ENCODE results near the gene CHP1. TPM values are rescaled to one million over a fixed set of nuclear protein-coding genes. Genes with fewer than 3 reads are reported as not detected.
"Not testable (repeated sequence)": the region's sequence is repeated elsewhere in the genome, so short reads cannot be mapped to it uniquely, and the experiment has no call there.

CHP1 gene
- 10 to 100 TPM; 29.8 to 40.1 TPM for total RNA-seq

DNA sequence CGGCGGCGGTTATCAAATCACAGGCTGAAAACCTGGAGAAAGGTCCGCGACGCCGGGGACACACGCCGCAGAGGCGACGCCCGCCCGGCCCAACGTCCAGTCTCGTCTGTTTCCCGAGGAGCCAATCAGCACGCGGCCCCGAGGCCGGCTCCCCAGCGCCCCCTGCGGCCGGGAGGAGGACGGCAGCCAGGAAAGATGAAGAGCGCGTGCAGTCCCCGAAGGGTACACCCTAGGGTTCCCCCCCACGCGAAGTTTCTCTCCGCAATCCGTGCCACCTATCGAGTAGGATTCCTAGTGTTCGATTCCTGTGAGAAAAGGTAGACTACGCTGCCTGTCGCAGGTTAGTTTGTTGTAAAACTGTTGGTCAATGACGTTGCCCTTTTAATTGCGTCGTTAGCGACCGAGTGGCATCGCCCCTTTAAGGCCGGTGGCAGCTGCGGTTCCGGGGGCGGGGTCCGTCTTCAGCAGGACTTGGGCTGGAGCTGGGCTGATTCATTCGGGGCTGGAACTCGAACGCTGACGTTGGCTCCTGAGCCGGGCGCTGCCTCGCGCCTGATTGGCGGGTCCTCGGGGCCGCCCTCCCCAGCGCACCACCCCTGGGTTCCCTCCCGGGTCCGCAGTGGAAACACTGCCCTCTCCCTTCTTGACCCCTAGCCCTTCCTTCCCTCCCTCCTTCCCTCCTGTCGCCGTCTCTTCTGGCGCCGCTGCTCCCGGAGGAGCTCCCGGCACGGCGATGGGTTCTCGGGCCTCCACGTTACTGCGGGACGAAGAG lies at the start of gene CHP1, which contains the start of gene EXD1:
Gene CHP1, plus strand, starts transcription at position 619 of the 772 bp plus-strand sequence. Its CDS starts 115 bp downstream, at position 734.
Gene EXD1, minus strand, starts transcription at position 108 of the 772 bp plus-strand sequence. CDS start 4,182 bp downstream, outside the sequence.
- no peaks in the 10 kb centered on the region for H3K36me3 Mint-ChIP-seq (ENCODE audit: low read depth)
- H3K4me1 Mint-ChIP-seq: no peaks in the 10 kb centered on the region
- no peaks in the 10 kb centered on the region for H3K9me3 Mint-ChIP-seq
- H3K27me3 Mint-ChIP-seq: no peaks in the 10 kb centered on the region
- H3K4me3 Mint-ChIP-seq: peak within 1 kb of the TSS; percentile 88
- ATAC-seq (replicated peaks): peak; percentile 99
- peak within 1 kb of the TSS; percentile 87 for H3K27ac Mint-ChIP-seq

DNA sequence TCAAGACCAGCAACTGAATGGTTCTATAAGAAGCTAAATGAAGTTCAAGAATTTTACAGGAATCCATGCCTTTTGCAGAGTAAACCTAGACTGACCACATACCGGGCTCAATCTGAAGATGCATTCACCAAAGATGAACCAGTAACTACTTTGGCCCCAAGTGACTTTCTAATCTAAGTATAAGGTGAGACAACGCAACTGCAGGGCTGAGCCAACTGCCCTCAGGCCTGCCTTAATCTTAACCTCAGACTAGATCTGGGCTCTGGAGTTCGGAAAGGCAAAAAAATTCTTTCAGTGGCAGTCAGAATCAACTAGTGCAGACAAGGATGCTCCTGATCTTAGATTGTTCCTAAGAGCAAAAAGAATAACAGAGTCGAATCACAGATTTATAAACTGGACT lies 48.8 kb upstream of the CHP1 start:
- no peaks in the 10 kb centered on the region for H3K4me1 Mint-ChIP-seq
- H3K27me3 Mint-ChIP-seq: no peaks in the 10 kb centered on the region
- H3K4me3 Mint-ChIP-seq: no peak overlapping the region

DNA sequence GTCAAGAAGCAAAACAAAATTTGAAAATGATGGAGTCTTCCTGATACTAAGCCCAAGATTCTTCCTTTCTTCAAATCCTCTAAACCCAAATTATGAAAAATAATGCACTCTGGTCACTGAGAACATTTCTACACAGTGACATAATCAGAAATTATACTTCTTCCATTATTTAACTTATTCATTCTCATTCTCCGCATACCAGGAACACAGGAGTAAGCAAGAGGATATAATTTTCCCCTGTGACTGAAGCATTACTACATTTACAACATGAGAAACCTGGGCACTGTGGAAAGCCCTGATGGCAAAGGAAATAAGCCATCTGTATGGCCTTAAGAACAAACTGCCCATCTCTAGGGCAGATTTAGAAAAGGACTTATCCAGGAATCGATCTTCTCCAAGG lies 47.5 kb upstream of the CHP1 start:
- no peaks in the 10 kb centered on the region for H3K36me3 Mint-ChIP-seq (ENCODE audit: low read depth)
- no peaks in the 10 kb centered on the region for H3K4me1 Mint-ChIP-seq
- no peak overlapping the region for H3K27ac Mint-ChIP-seq
- H3K27me3 Mint-ChIP-seq: no peaks in the 10 kb centered on the region
- H3K4me3 Mint-ChIP-seq: no peak overlapping the region
- no peaks in the 10 kb centered on the region for H3K9me3 Mint-ChIP-seq
- ATAC-seq (replicated peaks): no peak

More for the DNA sequence above, 48.8 kb upstream of the CHP1 start:
- Mint-ChIP-seq H3K27ac (no peak overlapping the region), H3K9me3 (no peaks in the 10 kb centered on the region), H3K36me3 (ENCODE audit: low read depth) (no peaks in the 10 kb centered on the region)
- ATAC-seq (replicated peaks): no peak

DNA sequence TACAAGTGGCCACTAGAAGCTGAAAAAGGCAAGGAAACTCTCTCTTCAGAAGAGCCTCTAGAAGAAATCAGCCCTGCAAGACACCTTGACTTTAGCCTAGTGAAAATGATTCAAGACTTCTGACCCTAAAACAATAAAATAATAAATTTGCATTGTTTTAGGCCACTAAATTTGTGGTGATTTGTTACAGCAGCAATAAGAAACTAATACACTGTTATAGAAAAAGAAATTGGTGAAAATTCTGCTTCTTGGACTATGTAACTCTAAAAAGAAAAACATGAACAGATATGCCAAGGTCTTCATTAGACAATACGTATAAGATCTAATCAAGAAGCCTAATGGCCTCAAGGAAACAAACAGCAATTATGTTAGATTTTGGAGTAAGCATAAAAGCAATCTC lies 36.6 kb upstream of the CHP1 start:
- H3K4me3 Mint-ChIP-seq: no peak overlapping the region
- no peak for ATAC-seq (replicated peaks)
- no peak overlapping the region for H3K27ac Mint-ChIP-seq
- H3K27me3 Mint-ChIP-seq: no peaks in the 10 kb centered on the region
- no peaks in the 10 kb centered on the region for H3K9me3 Mint-ChIP-seq
- H3K4me1 Mint-ChIP-seq: no peaks in the 10 kb centered on the region
- no peaks in the 10 kb centered on the region for H3K36me3 Mint-ChIP-seq (ENCODE audit: low read depth)

DNA sequence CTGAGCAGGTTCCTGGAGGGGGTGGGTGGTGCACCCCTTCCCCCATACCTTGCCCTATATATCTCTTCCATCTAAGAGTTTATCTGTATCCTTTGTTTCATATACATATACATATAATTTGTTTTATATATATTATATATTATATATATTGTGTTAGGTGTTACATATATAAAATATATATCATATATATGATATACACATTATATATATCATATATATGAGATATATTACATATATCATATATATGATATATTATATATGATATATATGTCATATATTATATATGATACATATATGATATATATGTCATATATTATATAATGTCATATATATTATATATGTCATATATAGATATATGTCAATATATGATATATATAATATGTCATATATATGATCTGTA lies 31.6 kb upstream of the CHP1 start:
- no peaks in the 10 kb centered on the region for H3K4me1 Mint-ChIP-seq
- H3K9me3 Mint-ChIP-seq: no peaks in the 10 kb centered on the region
- H3K4me3 Mint-ChIP-seq: no peak overlapping the region
- H3K27me3 Mint-ChIP-seq: no peaks in the 10 kb centered on the region
- no peak for ATAC-seq (replicated peaks)
- H3K27ac Mint-ChIP-seq: no peak overlapping the region
- H3K36me3 Mint-ChIP-seq (ENCODE audit: low read depth): no peaks in the 10 kb centered on the region

DNA sequence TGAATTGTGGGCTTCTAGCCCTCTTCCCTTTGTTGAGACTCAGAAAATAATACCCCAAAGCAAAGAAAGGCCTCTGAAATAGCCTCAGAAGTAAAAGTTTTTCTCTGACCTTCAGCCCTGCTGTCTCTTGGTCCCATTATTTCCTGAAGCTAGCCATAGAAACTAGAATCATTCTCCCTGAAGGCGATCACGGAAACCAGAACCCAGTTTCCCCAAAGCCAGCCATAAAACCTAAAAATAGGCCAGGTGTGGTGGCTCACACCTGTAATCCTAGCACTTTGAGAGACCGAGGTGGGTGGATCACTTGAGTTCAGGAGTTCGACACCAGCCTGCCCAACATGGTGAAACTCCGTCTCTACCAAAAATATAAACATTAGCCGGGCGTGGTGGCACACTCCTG lies 27.7 kb upstream of the CHP1 start:
- Mint-ChIP-seq H3K4me1 (no peaks in the 10 kb centered on the region), H3K27ac (no peak overlapping the region), H3K36me3 (ENCODE audit: low read depth) (no peaks in the 10 kb centered on the region), H3K9me3 (no peaks in the 10 kb centered on the region), H3K27me3 (peaks cover 3% of the 10 kb centered on the region), H3K4me3 (no peak overlapping the region)
- ATAC-seq (replicated peaks): no peak

DNA sequence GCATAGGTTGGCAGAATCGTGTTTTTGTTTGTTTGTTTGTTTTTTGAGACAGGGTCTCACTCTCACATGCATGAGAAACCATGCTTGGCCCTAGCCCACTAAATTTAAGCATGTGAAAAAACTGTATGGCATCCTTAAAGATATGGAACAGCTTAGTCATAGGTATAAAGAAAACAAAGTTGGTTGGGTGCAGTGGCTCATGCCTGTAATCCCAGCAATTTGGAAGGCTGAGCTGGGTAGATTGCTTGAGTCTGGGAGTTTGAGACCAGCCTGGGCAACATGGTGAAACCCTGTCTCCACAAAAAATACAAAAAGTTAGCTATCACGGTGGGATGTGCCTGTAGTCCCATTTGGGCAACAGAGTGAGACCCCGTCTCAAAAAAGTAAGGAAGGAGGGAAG lies 25.8 kb upstream of the CHP1 start:
- Mint-ChIP-seq H3K4me1 (no peaks in the 10 kb centered on the region), H3K27me3 (peaks cover 8% of the 10 kb centered on the region), H3K36me3 (ENCODE audit: low read depth) (no peaks in the 10 kb centered on the region), H3K9me3 (no peaks in the 10 kb centered on the region), H3K4me3 (no peak overlapping the region), H3K27ac (no peak overlapping the region)
- no peak for ATAC-seq (replicated peaks)

DNA sequence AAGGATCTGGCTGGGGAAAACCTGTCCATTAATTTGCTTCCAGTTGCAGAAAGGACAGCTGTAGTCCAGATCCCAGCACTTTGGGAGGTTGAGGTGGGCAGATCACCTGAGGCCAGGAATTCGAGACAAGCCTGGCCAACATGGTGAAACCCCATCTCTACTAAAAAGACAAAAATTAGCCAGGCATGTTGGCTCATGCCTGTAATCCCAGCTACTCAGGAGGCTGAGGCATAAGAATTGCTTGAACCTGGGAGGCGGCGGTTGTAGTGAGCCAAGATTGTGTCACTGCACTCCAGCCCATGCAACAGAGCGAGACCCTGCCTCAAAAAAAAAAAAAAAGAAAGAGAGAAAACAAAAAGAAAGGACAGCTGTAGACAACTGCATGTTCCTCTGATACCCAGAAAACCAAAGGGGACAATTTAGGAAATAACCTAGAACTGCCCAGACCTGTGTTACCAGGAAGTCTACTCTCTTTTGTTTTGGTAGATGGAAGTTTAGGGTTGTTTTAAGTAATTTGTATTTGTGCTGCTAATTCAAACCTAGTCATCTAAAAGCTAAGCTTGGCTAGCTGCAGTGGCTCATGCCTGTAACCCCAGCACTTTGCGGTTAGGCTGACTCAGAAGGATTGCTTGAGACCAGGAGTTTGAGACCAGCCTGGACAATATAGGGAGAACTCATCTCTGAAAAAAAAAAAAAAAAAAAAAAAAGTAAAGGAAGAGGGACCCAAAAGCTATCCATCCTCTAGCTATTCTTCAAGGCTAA lies 23.2 kb upstream of the CHP1 start:
- Mint-ChIP-seq H3K27ac (no peak overlapping the region), H3K36me3 (ENCODE audit: low read depth) (no peaks in the 10 kb centered on the region), H3K27me3 (peaks cover 8% of the 10 kb centered on the region), H3K4me3 (no peak overlapping the region), H3K4me1 (no peaks in the 10 kb centered on the region), H3K9me3 (no peaks in the 10 kb centered on the region)
- ATAC-seq (replicated peaks): no peak

DNA sequence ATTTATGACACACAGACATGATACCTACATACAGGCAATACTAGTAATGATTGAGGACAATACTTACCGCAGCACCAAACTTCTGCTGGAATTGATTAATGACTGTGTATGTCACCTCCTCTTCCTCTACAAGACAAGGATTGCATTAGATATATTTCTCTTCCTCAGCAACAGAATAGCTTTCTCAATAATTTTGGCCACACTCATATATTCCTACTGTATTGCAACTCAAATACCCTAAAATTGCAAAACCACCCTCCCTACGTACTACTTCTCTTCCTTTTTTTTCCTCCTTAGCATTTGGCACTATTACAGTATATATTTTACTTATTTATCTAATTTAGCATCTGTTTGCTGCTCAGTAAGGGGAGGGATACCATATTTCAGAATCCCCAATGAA lies 15.4 kb upstream of the CHP1 start:
- Mint-ChIP-seq H3K27ac (no peak overlapping the region), H3K4me1 (no peaks in the 10 kb centered on the region), H3K27me3 (peaks cover 9% of the 10 kb centered on the region), H3K4me3 (no peak overlapping the region), H3K9me3 (no peaks in the 10 kb centered on the region), H3K36me3 (ENCODE audit: low read depth) (no peaks in the 10 kb centered on the region)
- no peak for ATAC-seq (replicated peaks)

DNA sequence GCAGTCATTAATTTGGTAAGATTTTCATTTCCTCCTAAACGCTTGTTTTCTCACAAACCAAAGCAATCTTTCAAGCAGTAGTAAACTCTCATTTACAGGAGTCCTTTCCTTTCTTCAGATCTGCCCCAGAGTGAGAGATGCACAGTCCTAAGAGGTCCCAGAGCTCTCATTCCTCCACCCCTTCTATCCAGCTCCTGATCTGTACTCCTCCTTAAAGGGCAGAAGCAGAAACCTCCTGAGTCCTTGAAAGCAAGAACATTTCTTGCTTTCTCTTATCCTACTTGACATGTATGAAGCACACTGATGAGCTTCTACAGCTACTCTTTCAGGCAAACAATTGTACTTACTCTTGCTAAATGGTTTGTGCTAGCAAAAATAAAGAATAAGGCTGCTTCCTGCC lies 12.2 kb upstream of the CHP1 start:
- no peak for ATAC-seq (replicated peaks)
- H3K27ac Mint-ChIP-seq: no peak overlapping the region
- no peaks in the 10 kb centered on the region for H3K9me3 Mint-ChIP-seq
- no peaks in the 10 kb centered on the region for H3K4me1 Mint-ChIP-seq
- H3K36me3 Mint-ChIP-seq (ENCODE audit: low read depth): no peaks in the 10 kb centered on the region
- peaks cover 13% of the 10 kb centered on the region for H3K27me3 Mint-ChIP-seq
- H3K4me3 Mint-ChIP-seq: no peak overlapping the region

DNA sequence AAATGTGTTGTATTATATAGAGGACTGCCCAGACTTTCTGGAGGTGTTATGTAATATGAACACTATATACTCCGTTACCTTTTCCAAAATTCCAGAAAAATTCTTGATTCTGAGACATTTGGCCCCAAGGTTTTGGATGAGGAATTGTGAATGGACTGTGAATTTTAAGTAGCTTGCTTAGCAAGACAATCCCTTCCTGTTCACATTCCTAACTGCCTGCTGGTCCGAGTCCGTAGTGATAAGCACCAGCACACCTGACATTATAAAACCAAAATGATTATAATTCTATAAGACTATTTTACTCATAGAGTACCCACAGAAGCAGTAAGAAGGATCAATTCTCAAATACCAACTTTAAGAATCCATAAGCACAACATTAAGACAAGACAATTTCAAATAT lies 11.7 kb upstream of the CHP1 start:
- Mint-ChIP-seq H3K4me3 (no peak overlapping the region), H3K27me3 (peaks cover 13% of the 10 kb centered on the region), H3K4me1 (no peaks in the 10 kb centered on the region), H3K9me3 (no peaks in the 10 kb centered on the region), H3K27ac (no peak overlapping the region), H3K36me3 (ENCODE audit: low read depth) (no peaks in the 10 kb centered on the region)
- no peak for ATAC-seq (replicated peaks)

DNA sequence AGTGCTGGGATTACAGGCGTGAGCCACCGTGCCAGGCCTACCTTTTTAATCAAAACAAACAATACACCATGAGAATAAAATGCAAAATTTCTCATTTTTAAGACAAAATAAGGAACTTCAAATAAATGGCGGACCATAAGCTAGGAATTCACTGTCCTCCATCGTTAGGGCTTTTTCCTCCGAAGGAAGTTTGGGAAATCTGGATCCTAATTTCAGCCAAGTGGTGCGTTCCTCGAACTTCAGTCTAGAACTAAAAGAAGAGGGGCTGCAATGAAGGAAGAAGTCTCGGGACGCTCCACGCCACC lies 771 bp upstream of the CHP1 start:
- H3K36me3 Mint-ChIP-seq (ENCODE audit: low read depth): no peaks in the 10 kb centered on the region
- ATAC-seq (replicated peaks): no peak
- H3K27me3 Mint-ChIP-seq: no peaks in the 10 kb centered on the region
- no peaks in the 10 kb centered on the region for H3K4me1 Mint-ChIP-seq
- peak overlapping the region; percentile 87 for H3K27ac Mint-ChIP-seq
- peak overlapping the region; percentile 88 for H3K4me3 Mint-ChIP-seq
- H3K9me3 Mint-ChIP-seq: no peaks in the 10 kb centered on the region

DNA sequence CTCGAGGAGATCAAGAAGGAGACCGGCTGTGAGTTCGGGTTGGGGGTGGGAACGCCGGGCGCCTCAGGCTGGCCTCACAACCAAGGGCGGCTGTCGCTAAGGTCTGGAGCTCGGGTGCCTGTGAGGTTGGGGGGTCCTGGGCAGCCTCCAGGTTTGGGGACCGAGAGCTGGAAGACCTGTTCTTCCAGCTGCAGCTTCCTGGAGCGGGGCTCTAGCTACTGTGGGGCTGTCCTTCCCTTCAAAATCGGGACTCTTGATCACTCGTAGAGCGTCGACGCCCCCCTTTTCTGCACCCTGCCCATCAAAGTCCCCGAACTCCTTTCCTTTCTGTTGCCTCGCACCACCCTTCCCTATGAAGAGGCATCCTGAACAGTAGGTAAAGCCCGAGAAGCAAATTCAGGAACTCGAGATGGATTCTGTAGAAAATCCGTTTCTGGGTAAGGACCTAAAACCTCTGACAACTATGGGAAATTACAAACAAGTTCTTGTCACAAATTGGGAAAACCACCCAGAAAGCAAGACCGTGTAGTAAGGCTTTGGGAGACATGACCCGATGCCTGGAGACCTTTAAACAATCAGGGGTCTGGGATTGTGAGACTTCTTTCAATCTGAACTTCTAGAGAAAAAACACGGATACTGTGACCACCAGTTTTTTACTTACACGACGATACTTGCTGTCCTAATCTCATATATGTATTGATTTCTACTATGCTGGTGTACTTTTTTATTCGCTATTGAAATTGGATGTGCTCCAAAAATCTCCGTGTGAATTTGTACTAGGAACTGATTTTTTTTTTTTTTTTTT lies 556 bp downstream of the CHP1 start:
- H3K9me3 Mint-ChIP-seq: no peaks in the 10 kb centered on the region
- H3K36me3 Mint-ChIP-seq (ENCODE audit: low read depth): no peaks in the 10 kb centered on the region
- no peaks in the 10 kb centered on the region for H3K4me1 Mint-ChIP-seq
- peak overlapping the region; percentile 88 for H3K4me3 Mint-ChIP-seq
- H3K27me3 Mint-ChIP-seq: no peaks in the 10 kb centered on the region
- H3K27ac Mint-ChIP-seq: peak overlapping the region; percentile 87
- peak; percentile 58 for ATAC-seq (replicated peaks)

DNA sequence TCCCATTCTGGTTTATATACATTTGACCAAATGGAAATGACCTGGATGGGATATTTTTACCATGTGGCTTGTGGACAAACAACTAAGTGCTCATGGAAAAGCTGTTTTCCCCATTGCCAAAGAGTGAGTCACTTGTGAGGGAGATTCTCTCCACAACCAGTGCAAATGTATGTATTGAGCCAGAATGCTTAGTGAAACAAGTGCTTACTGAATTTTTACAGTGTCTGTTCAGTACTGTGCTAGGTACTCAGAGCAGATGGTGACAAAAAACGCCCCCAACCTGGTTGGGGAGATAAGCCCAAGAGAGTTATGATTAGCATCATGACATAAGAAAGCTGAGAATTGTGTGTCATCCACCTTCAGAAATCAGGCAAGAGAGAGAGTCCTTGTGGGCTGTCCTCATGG lies 2.3 kb downstream of the CHP1 start:
- Mint-ChIP-seq H3K4me1 (no peaks in the 10 kb centered on the region), H3K27ac (no peak overlapping the region), H3K27me3 (no peaks in the 10 kb centered on the region), H3K9me3 (no peaks in the 10 kb centered on the region), H3K4me3 (no peak overlapping the region), H3K36me3 (ENCODE audit: low read depth) (no peaks in the 10 kb centered on the region)
- no peak for ATAC-seq (replicated peaks)

DNA sequence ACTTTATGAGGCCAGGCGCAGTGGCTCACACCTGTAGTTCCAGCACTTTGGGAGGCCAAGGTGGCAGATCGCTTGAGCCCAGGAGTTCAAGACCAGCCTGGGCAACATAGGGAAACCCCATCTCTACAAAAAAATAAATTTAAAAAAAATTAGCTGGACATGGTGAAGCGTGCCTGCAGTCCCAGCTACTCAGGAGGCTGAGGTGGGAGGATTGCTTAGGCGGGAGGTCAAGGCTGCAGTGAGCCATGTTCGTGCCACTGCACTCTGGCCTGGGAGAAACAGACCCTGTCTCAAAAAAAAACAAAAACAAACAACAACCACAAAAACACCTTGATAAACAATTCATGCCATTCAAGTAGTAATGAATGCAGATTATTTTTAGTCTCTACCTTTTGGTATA lies 4.2 kb downstream of the CHP1 start:
- not testable (repeated sequence) for H3K36me3 Mint-ChIP-seq (ENCODE audit: low read depth); ATAC-seq (replicated peaks)

More for the DNA sequence above, 4.2 kb downstream of the CHP1 start:
- not testable (repeated sequence) for H3K4me1 Mint-ChIP-seq, H3K9me3 Mint-ChIP-seq, H3K27me3 Mint-ChIP-seq, H3K27ac Mint-ChIP-seq, H3K4me3 Mint-ChIP-seq
